Femur (tissue), 1 donor: ENCODE results near the gene LSM5.

Experiments used
- DNase-seq: peaks from one replicate; pipeline ENCODE4 v3.0.0-alpha.2; 2017

LSM5 gene

DNA sequence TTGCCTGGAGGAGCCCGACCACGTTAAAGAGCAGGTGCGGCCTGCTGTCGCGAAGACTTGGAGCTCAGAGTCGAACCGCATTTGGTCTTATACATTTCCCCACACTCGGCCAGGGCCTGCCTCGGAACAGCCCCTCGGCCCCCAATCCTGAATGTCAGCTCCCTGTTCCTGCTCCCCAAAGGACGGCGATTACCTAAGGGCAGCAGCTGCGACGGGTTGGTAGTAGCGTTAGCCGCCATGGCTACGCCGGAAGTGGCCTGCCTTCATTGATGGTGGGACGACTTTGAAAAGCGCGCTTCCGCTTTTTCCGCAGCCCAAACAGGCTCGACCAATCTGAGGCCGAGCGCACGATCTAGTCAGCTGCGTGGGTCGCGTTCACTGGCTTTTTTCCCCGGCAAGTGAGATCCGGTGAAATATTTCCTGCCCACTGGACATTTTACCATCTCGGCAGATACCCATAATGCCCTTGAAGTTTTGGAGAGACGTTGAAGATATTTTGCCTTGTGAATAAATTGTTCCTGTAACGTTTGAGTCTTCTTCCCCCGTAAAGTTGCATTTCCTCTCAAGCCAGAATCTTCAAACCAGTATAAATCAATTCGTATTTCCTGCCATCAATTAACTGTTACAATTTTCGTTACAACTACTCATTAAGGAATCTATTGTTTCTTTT is at the start of gene LSM5:
Gene LSM5 (minus strand): TSS at position 254 of the 670 bp plus-strand sequence. CDS start 15 bp downstream, at position 239.
- peak; percentile 95 for DNase-seq

DNA sequence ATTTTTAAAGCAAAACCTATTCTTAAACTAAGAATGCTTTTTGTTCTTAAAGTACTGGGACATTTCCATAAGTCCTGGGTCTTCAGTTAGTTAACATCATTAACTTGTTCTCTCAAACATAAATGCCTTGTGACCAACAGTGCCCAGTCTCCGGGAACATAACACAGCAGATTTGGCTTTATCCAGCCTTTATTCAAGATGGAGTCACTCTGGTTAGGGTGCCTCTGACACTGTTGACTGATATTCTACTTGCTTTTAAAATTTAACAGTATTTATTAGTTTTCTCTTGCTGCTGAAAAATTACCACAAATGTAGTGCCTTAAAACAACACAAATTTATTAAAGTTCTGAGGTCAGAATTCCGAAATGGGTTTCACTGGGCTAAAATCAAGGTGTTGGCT is 49.2 kb upstream of the LSM5 start:
- no peak for DNase-seq

DNA sequence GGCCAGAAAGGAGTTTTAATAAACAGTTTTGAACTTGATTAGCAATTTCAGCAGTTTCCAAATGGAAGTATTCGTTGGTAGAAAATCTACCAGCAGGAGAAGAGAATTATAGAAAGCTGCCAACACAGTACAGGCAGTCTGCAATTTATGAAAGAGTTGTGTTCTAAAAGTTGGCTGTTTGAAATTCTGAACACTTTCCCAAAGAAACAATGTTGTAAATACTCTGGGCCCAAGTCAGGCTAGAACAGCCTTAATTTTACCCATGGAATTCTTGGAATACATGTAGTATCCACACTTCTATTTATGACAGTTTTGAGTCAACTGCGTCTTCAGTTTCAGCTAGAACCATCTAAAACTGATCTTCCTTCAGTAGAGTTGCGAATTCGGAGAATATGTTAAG is 47.6 kb upstream of the LSM5 start:
- DNase-seq: no peak

DNA sequence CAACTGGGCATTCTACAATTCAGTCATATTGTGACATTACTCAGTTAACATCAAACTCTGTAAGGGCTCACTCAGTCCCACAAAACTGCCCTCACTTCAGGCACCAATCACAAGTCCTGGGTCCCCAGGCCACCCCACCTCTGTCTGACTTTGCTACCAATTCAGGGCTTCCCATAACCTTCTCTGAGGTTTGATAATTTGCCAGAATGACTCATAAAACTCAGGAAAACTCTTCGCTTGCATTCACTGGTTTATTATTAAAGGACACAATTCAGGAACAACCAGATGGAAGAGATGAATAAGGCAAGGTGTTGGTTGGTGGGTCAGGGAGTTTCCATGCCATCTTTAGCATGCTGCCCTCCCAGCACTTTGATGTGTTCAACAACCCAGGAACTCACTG is 46.4 kb upstream of the LSM5 start:
- DNase-seq: no peak

DNA sequence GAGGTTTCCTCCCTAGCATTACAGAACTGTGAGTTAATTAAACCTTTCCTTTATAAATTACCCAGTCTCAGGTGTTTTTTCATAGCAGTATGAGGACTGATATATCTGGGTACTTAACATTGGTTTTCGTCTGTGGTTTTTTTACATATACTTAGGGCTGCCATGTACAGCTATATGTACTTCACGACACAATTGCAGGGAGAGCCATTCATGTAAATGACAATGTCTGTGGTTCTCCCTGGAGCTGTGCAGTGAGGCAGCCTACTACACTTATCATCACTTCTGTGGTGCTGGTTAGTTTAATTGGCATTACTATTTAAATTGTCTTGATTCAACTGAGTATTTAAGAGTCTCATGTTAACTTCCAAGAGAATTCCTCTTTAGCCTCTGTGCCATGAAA is 45.8 kb upstream of the LSM5 start:
- DNase-seq: no peak

DNA sequence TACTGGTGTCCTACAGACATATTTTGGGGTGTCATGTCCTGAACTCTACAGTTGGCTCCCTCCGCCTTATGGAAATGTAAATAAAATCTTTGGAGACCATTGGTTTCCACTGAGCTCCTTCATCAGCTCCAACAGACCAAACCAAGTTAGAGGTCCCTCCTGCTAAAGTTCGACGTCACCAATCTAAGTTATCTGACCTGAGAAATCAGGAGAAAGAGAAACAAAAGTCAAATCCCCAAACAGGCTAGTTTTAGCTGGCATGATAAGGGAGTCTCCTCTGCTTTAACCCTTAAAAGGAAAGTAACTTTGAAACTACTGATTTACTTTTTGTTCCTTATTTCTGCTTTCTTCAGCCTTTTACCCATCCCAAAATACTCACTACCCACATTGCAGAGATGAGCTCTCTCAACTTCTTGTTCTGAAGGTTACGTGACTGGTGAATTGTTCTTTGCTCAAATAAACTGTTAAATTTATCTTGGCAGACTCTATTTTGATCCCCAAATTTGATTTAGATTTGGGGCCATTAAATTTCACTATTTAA is 45.1 kb upstream of the LSM5 start:
- no peak for DNase-seq

DNA sequence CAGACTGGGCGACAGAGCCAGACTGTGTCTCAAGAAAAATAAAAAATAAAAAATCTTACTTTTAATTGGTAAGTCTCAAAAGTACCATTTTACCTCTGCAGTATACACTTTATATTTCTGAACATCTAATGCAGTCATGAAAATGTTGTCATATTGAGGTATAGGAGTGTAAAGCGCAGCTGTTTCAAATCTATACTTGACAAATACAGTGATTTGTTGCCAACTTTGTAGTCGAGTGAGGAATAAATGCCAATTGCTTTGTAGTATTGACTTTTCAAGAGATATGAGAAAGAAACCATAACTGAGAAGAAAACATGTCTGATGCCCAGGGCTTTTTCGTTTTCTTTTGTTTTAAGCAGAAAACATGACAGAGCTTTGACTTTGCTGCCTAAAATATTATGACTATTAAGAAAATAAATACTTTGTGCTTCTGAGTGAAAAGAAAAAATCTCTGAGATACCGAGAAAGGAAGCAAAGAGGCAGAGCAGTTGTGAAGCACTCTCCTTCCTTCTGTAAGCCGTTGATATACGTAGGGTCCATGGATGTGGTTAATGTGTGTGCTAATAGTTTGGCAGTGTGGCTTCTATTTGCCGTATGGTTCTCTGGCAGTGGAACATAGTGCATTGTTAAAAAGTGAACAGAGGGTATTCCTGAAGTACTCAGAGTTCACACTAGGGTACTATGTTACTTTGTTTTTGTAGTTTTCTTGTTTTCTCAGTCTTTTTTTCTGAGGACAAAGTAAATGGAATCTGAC is 43.3 kb upstream of the LSM5 start:
- DNase-seq: no peak

DNA sequence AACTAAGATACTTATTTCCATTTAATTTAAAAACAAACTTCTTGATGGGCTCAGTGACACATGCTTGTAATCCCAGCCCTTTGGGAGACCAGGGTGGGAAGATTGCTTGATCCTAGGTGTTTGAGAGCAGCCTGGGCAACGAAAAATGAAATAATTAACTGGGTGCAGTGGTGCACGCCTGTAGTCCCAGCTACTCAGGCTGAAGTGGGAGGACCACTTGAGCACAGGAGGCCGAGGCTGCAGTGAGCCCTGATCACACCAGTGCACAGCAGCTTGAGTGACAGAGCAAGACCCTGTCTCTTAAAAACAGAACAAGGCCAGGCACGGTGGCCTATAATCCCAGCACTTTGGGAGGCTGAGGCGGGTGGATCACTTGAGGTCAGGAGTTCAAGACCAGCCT is 42.5 kb upstream of the LSM5 start:
- no peak for DNase-seq

DNA sequence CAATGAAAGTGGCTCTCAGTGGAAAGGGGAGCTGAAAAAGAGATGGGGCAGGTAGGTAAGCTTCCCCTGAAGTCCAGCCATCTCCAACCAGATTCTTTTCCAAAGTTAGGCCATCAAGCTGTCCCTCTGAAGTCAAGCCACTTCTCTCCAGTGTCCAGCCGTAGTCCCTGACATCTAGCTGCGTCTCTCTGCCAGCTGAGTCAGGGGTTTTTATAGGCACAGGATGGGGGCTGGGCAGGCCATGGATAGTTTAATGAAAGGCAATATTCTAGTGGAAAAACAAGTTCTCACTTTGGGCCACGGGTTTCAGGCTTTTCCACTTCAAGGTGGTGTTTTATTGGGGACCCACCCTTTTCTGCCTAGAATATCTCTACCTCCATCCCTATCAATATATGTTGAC is 41.9 kb upstream of the LSM5 start:
- DNase-seq: no peak

DNA sequence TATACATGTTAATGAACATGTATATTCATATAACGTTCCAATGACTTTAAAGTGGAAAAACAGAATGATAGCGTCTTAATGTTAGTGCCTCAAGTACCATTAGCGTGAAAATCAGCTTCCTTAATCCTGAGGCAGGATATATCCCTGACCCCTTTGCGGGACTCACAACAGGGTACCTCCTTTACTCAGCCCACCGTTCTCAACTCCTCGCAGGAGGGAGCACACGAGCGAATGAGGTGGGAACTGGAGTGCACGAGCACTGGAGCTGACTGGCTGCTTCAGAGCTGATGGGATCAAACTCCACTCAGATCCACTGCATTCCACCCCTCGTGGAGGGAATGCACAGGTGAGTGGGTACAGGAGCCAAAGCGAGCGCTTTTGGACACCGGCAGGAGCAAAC is 41.2 kb upstream of the LSM5 start:
- no peak for DNase-seq

DNA sequence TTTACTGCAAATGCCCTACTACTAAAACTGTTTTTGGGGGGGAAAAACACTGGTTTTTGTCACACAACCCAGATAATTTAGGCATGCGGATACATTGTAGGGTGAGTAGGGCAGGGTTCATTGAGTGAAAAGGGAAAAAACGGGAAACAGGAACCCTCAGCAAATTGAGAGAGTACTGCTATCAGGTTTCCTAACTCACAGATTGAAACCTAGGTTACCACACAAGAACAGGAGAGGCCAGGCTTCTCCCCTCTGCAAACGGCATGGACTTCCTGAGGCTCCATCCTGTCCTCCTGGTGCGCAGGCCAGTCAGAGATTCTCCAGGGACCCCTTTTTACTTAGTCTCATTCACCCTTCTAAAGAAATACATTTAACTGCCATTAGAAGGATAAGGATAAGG is 35.7 kb upstream of the LSM5 start:
- DNase-seq: no peak

DNA sequence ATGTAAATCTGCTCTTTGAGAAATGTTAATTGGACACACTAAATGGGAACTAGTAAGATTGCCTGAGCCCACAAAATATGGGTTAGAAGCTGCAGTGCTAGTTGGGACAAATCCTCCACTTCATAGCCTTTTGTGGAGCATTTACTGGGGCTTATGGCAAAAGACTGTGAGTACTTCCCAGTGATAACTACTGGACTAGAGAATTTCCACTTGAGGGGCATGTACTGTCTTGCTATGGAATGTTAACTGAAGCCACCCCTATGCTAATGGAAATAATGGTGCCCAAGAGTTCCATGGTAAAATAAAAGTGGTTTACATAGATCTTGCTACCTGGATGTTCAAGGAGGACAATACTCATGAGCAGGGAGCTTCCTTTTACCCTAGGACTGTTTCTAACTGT is 34.5 kb upstream of the LSM5 start:
- DNase-seq: no peak

DNA sequence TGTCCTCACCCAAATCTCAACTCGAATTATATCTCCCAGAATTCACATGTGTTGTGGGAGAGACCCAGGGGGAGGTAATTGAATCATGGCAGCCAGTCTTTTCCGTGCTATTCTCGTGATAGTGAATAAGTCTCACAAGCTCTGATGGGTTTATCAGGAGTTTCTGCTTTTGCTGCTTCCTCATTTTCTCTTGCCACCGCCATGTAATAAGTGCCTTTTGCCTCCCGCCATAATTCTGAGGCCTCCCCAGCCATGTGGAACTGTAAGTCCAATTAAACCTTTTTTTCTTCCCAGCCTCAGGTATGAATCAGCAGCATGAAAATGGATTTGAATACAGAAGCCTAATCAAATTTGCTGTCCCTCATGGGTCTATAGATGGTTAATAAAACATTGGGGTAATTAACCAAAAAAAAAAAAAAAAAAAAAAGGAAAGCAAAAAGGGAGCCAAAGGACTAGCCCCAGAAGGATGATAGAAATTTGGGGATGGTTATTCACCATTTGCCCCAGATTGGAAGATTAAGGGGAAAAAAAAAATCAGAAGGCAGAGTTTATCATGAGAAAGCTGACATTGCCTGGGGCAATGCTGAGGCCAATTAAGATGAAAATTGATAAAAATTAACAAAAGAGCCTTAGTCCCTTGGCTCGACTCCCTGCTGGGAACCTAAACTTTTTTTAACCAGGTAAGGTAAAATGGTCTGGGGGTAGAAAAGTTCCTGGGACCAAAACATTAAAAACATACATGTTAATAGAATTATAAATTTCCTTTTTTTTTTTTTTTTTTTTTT is 32.8 kb upstream of the LSM5 start:
- DNase-seq: no peak

DNA sequence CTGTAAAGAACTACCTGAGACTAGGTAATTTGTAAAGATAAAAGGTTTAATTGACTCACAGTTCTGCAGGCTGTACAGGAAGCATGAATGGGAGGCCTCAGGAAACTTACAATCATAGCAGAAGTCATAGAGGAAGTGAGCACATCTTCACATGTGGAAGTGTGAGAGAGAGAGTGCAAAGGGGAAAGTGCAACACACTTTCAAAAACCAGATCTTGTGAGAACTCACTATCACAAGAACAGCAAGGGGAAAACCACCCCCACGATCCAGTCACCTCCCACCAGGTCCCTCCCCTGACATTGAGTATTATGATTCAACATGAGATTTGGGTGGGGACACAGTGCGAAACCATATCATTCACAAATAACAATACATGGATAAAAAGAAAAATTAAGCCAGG is 29.6 kb upstream of the LSM5 start:
- no peak for DNase-seq

DNA sequence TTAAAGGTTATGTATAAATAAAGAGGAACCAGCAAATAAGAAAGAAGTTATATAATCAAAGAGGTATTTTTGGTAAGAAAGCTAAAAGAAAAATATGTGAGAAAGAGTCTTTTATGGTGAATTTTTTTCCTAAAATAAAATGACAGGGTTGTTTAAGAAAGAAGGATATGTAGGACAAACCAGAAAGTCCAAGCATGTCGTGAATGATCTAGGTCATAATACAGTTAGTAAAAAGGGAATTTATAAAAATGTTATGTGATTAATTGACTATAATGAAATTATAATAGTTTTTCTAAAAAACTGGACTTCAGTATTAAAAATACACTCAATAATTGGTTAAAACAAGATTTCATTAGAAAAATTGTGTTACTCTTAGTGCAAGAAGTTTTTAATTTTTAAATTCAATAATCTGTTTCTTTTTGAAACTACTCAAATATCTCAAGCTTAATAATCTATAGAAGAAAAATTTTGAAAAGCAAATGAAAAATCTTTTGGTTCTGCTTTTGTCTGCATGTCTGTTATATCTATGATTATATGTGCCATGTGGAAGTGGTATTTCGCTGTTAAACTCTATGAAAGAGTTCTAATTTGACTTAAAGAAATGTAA is 28.5 kb upstream of the LSM5 start:
- no peak for DNase-seq

DNA sequence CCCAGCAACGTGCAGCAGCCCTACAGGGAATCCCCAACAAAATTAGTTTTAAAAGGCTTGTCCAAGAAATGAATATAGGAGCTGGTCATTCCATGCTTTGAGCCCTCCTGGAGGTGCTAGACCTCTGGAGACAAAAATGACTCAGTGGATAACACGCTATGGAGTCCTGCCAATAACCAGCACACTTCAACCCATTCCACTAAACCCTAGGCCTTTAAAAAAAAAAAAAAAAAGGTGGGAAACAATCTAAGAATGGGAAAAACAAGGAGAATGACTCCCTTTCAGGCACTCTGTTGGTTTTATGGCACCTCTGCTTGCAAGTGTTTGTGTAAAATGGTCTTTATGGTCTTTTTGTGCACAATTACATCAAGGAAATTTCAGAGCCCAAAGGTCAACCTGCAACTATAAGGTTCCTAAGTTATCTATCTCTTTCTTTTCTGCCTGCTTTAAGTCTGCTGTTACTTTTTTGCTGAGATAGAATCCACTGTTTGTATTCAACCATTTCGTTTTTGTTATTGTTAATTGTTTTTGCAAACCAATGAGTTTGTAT is 26.4 kb upstream of the LSM5 start:
- no peak for DNase-seq

DNA sequence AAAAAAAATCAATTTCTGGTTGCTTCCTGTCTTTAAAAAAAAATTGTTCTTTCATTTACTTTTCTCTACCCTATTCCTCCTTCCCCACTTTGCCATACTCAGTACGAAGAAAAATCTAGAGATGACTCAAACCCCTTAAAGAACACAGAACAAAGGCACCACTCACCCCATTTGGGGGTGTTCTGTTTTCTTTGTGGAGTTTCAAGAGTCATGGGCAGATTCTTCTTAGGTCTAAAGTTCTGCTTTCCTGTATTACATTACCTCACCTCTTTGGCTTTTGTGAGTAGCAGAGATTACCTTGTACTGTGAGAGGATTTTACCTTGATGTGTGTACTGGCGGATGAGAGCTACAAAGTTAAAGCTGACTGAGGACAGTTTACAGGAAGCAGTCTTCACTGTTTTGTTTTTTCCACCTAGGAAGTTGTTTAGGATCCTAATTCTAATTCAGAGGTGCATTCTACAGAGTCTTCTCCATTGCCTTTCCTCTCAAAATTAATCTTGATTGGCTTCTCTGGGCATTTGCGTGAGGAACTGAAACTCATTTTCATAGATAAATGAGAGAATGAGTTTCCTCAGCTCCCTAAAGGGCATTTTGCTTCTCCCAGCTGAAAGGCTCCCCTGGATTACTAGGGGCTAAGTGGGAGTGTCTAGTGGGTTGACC is 25.8 kb upstream of the LSM5 start:
- DNase-seq: no peak

DNA sequence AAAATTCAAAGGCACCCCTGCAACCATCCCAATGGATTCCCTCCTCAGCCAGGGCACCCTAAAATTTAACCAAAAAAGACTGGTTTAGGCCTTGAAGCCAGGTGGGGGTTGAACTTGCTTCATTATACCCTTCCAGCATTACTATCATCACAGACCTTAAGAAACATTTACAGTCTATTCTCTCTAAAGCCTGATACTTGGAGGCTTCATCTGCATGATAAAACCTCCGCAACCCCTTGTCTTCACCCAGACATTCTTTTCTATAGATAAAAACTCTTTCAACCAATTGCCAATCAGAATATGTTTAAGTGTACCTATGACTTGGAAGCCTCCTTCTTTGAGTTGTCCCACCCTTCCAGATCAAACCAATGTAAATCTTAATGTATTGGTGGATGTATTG is 23.0 kb upstream of the LSM5 start:
- no peak for DNase-seq

DNA sequence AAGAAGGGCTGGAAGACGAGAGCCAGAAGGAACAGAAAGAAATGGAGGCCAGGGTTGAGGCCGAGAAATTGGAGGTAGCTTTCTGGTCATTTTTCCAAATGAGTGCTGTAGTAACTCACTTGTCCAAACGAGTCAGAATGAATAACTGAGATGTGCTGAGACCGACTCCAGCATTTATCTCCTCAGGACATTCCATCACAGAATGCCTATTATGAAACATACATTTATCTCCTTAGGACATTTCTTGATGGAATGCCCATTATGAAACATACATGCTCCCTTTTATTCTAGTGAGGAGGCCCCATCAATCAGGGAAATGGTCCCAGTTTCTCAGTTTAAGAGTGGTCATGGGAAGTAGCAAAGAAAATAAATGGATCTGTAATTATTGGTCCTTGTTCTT is 21.6 kb upstream of the LSM5 start:
- no peak for DNase-seq

DNA sequence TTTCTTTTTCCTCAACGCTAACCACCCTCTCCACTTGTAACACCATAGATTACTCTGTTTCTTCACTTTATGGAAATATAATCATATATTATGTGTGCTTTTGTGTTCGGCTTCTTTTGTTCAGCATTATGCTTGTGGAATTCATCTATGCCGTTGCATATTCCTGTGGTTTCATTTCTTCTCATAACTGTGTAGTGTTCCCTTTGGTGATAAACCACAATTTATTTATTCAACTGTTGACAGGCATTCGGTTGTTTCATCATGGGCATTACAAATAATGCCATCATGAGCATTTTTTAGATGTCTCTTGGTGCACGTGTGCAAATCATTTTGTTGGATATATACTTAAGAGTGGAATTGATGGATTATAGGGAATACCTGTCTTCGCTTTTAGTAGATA is 17.2 kb upstream of the LSM5 start:
- no peak for DNase-seq

DNA sequence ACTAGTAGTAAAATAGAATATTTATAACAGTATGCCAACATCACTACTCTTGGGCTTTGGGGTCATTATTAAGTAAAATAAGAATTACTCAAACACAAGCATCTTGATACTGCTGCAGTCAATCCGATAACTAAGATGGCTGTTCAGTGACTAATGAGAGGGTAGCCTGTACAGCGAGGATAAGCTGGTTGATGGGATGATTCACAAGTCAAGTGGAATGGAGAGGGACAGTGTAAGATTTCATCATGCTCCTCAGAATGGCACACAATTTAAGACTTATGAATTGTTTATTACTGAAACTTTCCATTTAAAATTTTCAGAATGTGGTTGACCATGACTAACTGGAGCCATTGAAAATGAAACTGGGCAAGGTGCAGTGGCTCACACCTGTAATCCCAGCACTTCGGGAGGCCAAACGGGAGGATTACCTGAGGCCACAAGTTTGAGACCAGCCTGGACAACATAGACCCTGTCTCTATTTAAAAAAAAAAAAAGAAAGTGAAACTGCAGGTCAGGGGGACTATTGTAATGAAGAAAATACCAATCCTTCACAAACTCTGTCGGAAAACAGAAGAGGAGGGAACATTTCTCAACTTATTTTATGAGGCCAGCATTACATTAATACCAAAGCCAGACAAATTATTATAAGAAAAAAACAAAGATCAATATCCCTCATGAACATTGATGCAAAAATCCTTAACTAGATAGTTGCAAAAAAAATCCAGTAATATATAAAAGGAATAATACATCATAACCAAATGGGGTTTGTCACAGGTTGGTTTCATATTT is 16.3 kb upstream of the LSM5 start:
- DNase-seq: no peak

DNA sequence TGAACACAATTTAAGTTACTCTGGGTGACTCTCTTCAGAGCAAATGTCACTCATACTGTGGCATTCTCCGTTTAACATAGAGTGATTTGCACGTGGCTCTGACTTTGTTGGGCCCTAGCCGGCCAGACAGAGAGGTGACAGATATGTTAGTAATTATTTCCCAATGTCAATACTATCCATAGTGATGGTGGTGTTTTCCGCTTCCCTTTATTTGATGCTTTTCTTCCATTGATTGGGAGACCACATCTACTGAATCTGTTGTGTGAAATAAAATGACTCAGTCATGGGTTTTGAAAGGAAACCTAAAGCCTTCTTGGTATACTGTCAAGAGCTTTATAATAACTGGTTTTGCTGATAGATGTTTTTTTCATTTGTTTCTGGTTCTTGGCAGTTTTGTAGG is 12.5 kb upstream of the LSM5 start:
- no peak for DNase-seq
